Measurements from ENCODE around the gene LILRB2.
"Not testable (repeated sequence)": the region's sequence is repeated elsewhere in the genome, so short reads cannot be mapped to it uniquely, and the experiment has no call there.

LILRB2 gene

GRCh38 chr19:54271106-54271505, 9.8 kb downstream of the LILRB2 start:
- DNase-seq: no peak

- DNase-seq: no peak
Observed at GRCh38 chr19:54268936-54269335, 12.0 kb downstream of the LILRB2 start.

DNA sequence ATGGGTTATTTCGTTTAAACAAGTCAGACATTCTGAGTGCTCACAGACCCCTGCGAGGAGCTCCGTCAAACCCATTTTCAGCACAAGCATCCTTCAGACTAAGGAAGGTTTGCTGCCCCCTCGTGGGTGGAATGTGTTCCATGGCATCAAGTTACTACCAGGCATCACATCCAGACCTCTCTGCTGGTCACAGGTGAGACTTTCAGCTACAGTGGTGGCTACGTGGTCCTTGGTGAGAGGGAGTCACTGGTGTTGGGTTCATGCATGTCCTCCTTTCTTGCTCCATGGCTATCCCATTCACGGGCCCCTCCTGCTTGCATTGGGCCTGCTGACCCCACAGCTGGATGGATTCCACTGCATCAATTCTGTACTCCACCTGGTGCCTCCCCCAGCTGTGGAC, 14.8 kb downstream of the LILRB2 start:
- DNase-seq: peak; percentile 90

DNA sequence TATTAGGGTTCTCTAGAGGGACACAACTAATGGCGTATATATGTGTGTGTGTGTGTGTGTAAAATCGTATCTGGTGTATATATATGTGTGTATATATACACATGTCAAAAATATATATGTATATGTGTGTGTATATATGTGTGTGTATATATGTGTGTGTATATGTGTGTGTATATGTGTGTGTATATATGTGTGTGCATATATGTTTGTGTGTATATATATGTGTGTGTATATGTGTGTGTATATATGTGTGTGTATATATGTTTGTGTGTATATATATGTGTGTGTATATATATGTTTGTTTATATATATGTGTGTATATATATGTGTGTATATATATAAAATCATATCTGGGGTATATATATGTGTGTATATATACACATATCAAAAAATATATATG, 18.4 kb downstream of the LILRB2 start:
- no peak for DNase-seq

- no peak for DNase-seq
Observed at GRCh38 chr19:54262066-54262465, 18.8 kb downstream of the LILRB2 start.

GRCh38 chr19:54257116-54257480, 23.8 kb downstream of the LILRB2 start, which contains the start of gene LILRB5:
LILRB5 (minus strand) TSS chr19:54257273; CDS start chr19:54257193, 80 bp downstream.
- no peak for DNase-seq

DNA sequence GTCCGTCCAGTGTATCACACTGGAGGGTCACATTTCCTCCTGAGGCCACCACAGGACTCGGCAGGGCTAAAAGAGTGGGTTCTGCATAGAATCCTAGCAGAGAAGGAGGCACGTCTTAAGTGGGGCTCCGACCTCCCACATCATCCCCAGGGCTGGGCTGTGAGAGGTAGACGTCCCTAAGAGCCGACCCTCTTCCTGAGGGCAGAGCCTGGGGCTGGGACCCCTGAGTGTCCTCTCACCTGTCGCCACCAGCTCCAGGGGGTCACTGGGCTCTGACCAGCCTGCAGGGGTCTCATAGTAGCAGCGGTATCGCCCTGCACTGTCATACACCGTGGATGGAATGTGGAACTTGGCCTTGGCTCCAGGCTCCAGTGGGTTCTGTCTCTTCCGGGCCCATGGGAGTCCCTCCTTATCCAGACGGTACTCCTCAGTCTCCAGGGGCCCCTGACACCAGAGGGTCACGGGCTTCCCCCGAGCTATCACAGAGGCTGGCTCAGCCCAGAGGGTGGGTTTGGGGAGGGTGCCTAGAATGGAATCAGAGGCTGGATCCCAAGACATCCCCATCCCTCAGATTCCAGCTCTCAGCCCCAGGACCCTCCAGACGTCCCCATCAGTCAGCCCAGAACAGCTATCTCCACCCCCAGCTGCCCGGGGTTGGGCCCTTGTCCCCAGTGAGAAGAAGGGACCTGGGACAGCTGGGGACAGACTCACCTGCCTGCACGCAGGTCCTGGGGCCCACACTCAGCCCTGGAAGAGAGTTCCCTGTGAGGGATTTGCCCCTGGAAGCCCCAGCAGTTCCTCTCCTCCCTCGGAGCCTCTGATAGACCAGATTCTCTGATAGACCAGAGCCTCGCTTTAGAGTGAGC, 24.4 kb downstream of the LILRB2 start:
- DNase-seq: no peak

DNA sequence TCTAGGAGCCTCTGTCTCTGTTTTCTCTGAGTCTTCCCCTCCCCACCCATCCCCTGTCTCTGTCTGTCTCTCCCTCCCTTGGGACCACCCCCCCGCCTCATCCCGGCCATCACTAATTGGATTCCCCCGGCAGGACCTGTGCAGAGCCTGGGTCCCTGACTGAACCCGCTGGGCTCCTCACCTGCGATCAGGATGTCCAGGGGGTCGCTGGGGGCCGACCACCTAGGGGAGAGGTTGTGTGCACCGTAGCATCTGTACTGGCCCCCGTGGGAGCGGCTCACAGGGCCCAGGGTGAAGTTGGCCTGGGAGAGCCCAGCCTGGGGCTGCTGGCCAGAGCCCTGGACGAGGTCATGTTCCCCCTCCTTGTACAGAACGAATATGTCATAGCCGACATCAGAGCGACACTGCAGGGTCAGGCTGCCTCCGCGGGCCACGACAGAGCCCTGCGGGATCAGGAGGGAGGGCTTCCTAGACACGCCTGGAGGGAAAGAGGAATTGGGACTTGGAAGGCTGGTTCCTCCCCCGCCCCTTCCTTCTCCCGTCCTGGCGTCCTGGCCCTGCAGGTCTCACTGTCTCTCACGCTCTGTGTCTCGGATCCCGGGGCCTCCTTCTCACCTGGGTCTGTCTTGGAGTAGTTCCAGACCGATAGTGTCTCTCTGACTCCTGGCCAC, 25.7 kb downstream of the LILRB2 start:
- no peak for DNase-seq

DNA sequence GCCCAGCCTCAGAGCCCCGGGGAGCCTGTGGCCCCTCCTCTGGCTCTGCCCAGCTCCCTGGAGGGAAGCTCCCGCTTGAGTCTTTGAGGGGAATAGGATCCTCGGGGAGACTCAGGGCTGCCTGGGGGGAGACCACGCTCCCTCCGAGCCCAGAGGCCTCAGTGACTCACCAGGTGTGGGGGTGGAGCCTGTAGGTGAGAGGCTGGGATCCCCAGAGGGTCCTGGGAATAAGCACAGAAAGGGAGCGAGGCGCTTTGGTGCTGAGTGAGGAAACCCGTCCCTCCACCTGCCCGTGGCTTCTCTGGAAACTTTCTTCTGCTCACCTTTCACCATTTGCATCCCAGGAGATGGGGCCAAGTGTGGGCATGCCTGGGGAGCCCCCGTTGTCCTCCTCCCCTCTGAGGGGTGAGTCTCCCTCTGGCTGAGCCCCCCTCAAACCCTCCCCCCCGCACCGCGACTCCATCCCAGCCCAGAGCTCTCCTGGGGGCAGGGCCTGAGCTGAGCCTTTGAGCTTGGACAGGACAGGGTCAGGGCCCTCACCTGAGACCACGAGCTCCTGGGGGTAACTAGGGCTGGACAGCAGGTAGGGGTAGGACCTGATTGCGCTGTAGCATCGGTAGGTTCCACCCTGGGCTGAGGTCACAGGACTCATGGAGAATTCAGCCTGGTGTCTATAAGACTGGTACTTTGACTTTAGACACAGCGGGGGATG, 26.6 kb downstream of the LILRB2 start:
- DNase-seq: no peak

DNA sequence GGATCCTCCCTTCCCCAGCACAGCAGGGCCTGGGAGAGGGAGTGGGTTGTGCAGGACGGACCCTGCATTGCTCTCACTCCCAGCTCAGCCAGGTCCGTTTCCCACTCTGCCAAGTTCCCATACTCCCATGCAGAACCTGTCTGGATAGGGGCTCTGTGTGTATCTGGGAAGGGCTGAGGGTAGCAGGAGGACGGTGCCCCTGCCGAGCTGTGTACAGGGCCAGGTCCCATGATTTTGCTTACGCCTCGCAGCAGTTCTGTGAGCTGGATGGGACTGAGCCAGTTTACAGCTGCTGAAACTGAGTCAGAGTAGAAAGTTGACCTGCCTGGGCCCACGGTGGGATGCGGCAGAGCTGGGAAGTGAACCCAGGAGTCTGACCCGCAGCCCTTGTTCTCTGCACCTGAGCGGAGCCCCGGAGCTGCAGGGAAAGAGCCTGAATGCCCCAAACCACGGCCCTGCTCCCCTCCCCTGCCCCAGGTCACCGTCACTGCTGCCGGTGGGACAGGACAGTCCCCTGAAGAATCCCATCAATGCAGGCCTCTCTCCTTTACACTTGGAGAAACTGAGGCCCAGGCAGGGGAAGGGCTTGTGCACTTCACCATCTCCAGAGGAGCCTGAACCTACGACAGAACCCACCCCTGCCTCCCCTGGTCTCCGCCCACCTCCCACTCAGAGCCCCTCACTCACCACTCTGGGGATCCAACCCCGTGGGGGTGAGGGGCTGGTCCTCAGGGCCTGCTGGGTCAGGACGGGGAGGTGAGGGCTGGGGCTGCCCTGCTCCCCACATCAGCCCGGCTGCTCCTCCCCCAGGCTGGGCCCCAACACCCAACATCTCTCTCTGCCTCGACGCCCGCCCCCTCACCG, 27.3 kb downstream of the LILRB2 start:
- no peak for DNase-seq

GRCh38 chr19:54252845-54253244, 28.1 kb downstream of the LILRB2 start:
- DNase-seq: no peak

DNA sequence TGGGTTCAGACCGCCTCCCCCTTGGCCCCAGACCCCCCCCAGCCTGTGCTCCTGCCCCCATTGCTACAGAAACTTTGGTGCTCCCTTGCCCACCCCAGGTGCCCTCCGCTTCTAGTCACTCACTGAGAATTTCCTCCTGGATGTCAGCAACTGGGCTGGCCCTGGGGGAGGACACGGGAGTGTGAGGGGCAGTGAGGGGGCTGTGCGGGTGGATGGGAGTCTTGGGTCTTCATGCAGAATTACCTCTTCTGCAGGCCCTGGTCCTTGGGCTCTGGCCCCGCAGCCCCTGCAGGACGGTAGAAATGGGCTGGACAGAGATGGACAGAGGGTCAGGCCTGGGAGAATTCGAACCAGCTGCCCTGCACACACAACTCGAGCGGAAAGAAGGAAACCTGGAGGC, 28.7 kb downstream of the LILRB2 start:
- DNase-seq: no peak

DNA sequence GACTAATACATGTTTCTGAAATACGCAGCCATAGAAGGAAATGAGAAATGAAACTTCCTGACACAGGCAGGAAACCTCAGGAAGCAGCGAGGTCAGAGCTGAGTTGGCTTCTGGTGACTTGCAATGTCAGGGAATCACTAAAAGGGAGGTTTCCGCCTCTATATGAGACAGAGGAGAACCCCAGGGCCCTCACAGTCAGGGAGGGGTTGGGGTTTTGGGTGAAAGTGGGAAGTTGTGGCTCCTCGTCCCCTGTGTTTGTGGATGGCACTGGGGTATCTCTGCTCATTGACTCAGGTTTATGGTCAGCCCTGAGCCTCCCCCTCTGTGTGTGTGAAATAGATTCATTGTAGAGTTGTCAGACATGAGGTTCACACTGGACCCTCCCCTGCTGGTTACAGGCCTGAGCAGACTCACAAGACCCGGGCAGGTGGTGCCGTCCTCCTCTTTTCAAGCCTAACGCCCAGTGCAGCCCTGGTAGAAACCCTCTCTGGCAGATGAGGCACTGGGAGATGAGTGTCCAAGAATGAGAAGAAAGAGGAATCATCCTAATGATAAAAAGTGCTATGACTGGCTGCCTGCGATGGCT, 32.8 kb downstream of the LILRB2 start:
- DNase-seq: peak; percentile 89

GRCh38 chr19:54247106-54247930, 33.6 kb downstream of the LILRB2 start:
- no peak for DNase-seq

- DNase-seq: no peak
Observed at GRCh38 chr19:54245936-54246335, 35.0 kb downstream of the LILRB2 start.

DNA sequence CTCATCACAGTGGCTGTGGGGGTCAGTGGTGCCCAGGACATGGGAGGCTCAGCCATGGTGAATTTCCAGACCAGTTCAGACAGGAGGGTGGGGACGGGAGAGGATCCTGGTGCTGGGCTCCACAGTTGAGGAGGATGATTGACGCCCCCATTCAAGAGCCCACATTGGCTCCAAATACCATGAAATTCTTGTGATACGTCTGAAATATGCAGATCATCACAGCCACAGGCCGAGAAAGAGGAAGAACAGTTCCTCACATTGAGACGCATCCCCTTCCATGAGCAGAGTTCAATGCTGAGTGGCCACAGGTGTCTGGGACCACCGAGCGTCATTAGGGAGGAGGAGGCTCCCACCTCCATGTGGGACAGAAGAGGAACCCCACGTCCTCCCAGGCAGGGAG, 37.1 kb downstream of the LILRB2 start:
- DNase-seq: not testable (repeated sequence)

GRCh38 chr19:54242646-54243045, 38.3 kb downstream of the LILRB2 start, which contains the start of gene LILRA6:
LILRA6 (minus strand) TSS chr19:54242790.
- not testable (repeated sequence) for DNase-seq

GRCh38 chr19:54242234-54242633, 38.7 kb downstream of the LILRB2 start:
- DNase-seq: not testable (repeated sequence)

- not testable (repeated sequence) for DNase-seq
Observed at GRCh38 chr19:54240372-54241336, 40.3 kb downstream of the LILRB2 start.
